Measurements from ENCODE around the gene ARL14EPL. TPM values are rescaled to one million over a fixed set of nuclear protein-coding genes. Genes with fewer than 3 reads are reported as not detected.
A peak's percentile ranks its signal among the peaks of the same experiment; 100 is the strongest.

ARL14EPL gene
- total RNA-seq, 1 donor from 2014 or later: 0.25 TPM

DNA sequence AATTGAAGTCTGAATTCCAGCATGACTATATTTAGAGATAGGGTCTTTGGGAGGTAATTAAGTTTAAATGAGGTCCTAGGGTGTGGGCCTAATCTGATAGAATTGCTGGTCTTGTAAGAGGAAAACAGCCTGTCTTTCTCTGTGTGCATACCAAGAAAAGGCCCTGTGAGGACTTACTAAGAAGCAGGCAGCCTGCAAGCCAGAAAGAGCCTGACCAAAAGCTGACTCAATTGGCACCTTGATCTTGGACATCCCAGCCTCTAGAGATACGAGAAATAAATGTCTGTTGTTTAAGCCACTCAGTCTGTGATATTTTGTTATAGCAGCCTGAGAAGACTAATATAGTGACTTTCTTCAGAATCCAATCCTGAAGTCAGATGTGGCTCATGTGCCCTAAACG lies 14.6 kb downstream of the ARL14EPL start:
- Mint-ChIP-seq H3K4me3 (no peak overlapping the region), H3K9me3 (no peaks in the 10 kb centered on the region), H3K36me3 (no peaks in the 10 kb centered on the region), H3K27ac (no peak overlapping the region), H3K4me1 (peaks cover 5% of the 10 kb centered on the region), H3K27me3 (ENCODE audit: low read depth) (peaks cover 9% of the 10 kb centered on the region)
- no peak for DNase-seq (ENCODE audit: low spot score in 2 of 2, unreplicated experiment in 2 of 2)
- TF ChIP-seq CTCF (IDR thresholded peaks at IDR 0.05; ENCODE audit: unreplicated experiment): no peak

DNA sequence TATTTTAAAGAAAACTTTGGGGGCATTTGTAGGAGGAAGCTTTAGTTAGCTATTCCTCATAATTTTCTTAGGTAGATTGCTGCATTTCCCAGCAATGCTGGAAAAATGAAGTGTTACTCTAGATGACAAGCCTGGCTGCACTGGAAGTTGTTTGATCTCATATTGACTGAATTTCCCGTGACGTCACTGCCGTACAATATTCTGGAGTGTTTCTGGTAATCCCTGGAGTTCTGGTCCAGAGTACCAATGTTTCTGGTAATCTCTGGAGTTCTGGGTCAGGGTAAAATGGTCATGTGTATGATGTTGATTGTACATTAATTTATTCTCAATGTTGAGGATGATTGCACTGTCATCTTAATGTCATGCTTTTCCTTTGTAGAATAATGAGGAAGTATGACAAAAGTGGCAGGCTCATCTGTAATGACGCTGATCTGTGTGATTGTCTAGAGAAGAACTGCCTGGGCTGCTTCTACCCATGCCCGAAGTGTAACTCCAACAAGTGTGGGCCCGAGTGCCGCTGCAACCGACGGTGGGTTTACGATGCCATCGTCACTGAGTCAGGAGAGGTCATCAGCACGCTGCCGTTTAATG lies 26.2 kb downstream of the ARL14EPL start:
- H3K27me3 Mint-ChIP-seq (ENCODE audit: low read depth): peaks cover 27% of the 10 kb centered on the region
- H3K27ac Mint-ChIP-seq: no peak overlapping the region
- no peaks in the 10 kb centered on the region for H3K4me1 Mint-ChIP-seq
- TF ChIP-seq CTCF (IDR thresholded peaks at IDR 0.05; ENCODE audit: unreplicated experiment): no peak
- H3K36me3 Mint-ChIP-seq: no peaks in the 10 kb centered on the region
- H3K9me3 Mint-ChIP-seq: peaks cover 5% of the 10 kb centered on the region
- no peak for DNase-seq (ENCODE audit: low spot score in 2 of 2, unreplicated experiment in 2 of 2)
- no peak overlapping the region for H3K4me3 Mint-ChIP-seq

- no peak for DNase-seq (ENCODE audit: low spot score in 2 of 2, unreplicated experiment in 2 of 2)
- Mint-ChIP-seq H3K27me3 (ENCODE audit: low read depth) (peaks cover 34% of the 10 kb centered on the region), H3K27ac (no peak overlapping the region), H3K36me3 (no peaks in the 10 kb centered on the region), H3K4me3 (no peak overlapping the region), H3K4me1 (no peaks in the 10 kb centered on the region), H3K9me3 (no peaks in the 10 kb centered on the region)
- TF ChIP-seq CTCF (IDR thresholded peaks at IDR 0.05; ENCODE audit: unreplicated experiment): no peak
Measured at GRCh38 chr5:116062352-116062751, 30.1 kb downstream of the ARL14EPL start.

GRCh38 chr5:116063950-116064349 lies 31.7 kb downstream of the ARL14EPL start:
- Mint-ChIP-seq H3K9me3 (no peaks in the 10 kb centered on the region), H3K4me1 (no peaks in the 10 kb centered on the region), H3K36me3 (no peaks in the 10 kb centered on the region), H3K27me3 (ENCODE audit: low read depth) (peaks cover 20% of the 10 kb centered on the region), H3K4me3 (no peak overlapping the region), H3K27ac (no peak overlapping the region)
- no peak for TF ChIP-seq CTCF (IDR thresholded peaks at IDR 0.05; ENCODE audit: unreplicated experiment)
- no peak for DNase-seq (ENCODE audit: low spot score in 2 of 2, unreplicated experiment in 2 of 2)

DNA sequence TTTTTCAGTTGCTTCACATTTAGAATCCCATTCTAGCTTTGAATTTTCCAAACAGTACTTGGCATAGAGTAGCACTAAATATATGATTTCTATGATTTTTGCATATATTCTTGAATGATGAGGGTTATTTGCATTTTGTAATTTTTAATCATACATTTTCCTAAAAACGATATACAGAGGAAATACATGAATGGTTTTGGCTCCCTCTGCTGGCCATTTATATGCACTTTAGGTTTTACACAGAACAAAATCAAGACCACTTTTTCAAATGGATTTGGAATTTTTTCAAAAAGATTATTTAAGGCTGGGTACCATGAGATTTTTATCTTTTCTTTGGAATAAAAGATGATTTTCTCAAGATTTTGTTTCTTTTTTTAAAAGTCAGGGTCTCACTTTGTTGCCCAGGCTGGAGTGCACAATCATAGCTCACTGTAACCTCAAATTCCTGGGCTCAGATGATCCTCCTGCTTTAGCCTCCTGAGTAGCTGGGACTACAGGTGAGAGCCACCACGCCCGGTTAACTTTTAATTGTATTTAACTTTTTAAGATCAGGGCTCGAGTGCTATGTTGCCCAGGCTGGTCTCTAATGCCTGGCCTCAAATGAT lies 35.9 kb downstream of the ARL14EPL start:
- Mint-ChIP-seq H3K9me3 (no peaks in the 10 kb centered on the region), H3K27ac (no peak overlapping the region), H3K27me3 (ENCODE audit: low read depth) (peaks cover 25% of the 10 kb centered on the region), H3K4me3 (no peak overlapping the region), H3K36me3 (no peaks in the 10 kb centered on the region), H3K4me1 (no peaks in the 10 kb centered on the region)
- TF ChIP-seq CTCF (IDR thresholded peaks at IDR 0.05; ENCODE audit: unreplicated experiment): peak; percentile 97
- DNase-seq (ENCODE audit: low spot score in 2 of 2, unreplicated experiment in 2 of 2): no peak

All from mesothelial cell of epicardium (in vitro differentiated cells).